Measurements from ENCODE around the gene CDIPT. TPM values are rescaled to one million over a fixed set of nuclear protein-coding genes. Genes with fewer than 3 reads are reported as not detected.
A peak's percentile ranks its signal among the peaks of the same experiment; 100 is the strongest.

CDIPT gene
- total and polyA plus RNA-seq, 2 of the 13 experiments (the other 11 are each of a cell fraction or from before 2014, with no cell fraction given), result 54.9 to 97.5 TPM

- TF ChIP-seq ZNF142 (CRISPR knock-in tag; IDR thresholded peaks at IDR 0.05) (no peak), PCBP2 (optimal IDR thresholded peaks at IDR 0.05; ENCODE audit: low read depth, low read length, poor library complexity, severe bottlenecking) (no peak), ZFP36L1 (CRISPR knock-in tag; IDR thresholded peaks at IDR 0.05) (no peak), ZNF768 (CRISPR knock-in tag; IDR thresholded peaks at IDR 0.05) (no peak), TARDBP (CRISPR knock-in tag; IDR thresholded peaks at IDR 0.05) (no peak), ZNF317 (CRISPR knock-in tag; IDR thresholded peaks at IDR 0.05) (0 out of 2 replicates have a peak, but pooled peaks have one; percentile 11), ZNF354B (CRISPR knock-in tag; IDR thresholded peaks at IDR 0.05) (0 out of 2 replicates have a peak, but pooled peaks have one; percentile 68), ZNF83 (CRISPR knock-in tag; IDR thresholded peaks at IDR 0.05; ENCODE audit: borderline replicate concordance) (0 out of 2 replicates have a peak, but pooled peaks have one; percentile 13), SIN3B (IDR thresholded peaks at IDR 0.05; ENCODE audit: low read length) (no peak), ZNF839 (CRISPR knock-in tag; IDR thresholded peaks at IDR 0.05; ENCODE audit: borderline replicate concordance) (no peak; the same call in 1 of the 2 replicates), HDAC2 (CRISPR knock-in tag; IDR thresholded peaks at IDR 0.05) (0 out of 2 replicates have a peak, but pooled peaks have one; percentile 7), ZNF3 (CRISPR knock-in tag; IDR thresholded peaks at IDR 0.05) (no peak), ZHX2 (IDR thresholded peaks at IDR 0.05; ENCODE audit: low read depth) (no peak), ZHX2 (CRISPR knock-in tag; IDR thresholded peaks at IDR 0.05; ENCODE audit: borderline replicate concordance) (no peak), ZBTB7A (CRISPR knock-in tag; IDR thresholded peaks at IDR 0.05) (0 out of 2 replicates have a peak, but pooled peaks have one; percentile 13), ISL2 (CRISPR knock-in tag; IDR thresholded peaks at IDR 0.05) (no peak), SOX6 (IDR thresholded peaks at IDR 0.05) (no peak), SOX6 (CRISPR knock-in tag; IDR thresholded peaks at IDR 0.05) (peak; percentile 11), NR2F1 (CRISPR knock-in tag; IDR thresholded peaks at IDR 0.05) (peak in 1 of 2 experiments; percentile 40; a peak in 1 of 4 replicates), ZNF570 (CRISPR knock-in tag; IDR thresholded peaks at IDR 0.05; ENCODE audit: borderline replicate concordance) (no peak), ZNF253 (CRISPR knock-in tag; IDR thresholded peaks at IDR 0.05; ENCODE audit: borderline replicate concordance) (no peak)
These were observed 601 bp upstream of the CDIPT start (continued) for GRCh38 chr16:29863669-29863984.
